GM19099 (cell line): Measurements from ENCODE around the gene SAPCD2.

ENCODE experiments used
- POLR2A ChIP-seq: IDR thresholded peaks from 3 replicates; pipeline ENCODE4 v1.6.1; 2011; ENCODE audit warnings: low read depth; ENCODE audit not compliant: insufficient read length; ENCODE audit errors: extremely low read depth

Gene SAPCD2

GRCh38 chr9:137095664-137096517, 25.5 kb upstream of the SAPCD2 start:
- peak; percentile 43 for TF ChIP-seq POLR2A

DNA sequence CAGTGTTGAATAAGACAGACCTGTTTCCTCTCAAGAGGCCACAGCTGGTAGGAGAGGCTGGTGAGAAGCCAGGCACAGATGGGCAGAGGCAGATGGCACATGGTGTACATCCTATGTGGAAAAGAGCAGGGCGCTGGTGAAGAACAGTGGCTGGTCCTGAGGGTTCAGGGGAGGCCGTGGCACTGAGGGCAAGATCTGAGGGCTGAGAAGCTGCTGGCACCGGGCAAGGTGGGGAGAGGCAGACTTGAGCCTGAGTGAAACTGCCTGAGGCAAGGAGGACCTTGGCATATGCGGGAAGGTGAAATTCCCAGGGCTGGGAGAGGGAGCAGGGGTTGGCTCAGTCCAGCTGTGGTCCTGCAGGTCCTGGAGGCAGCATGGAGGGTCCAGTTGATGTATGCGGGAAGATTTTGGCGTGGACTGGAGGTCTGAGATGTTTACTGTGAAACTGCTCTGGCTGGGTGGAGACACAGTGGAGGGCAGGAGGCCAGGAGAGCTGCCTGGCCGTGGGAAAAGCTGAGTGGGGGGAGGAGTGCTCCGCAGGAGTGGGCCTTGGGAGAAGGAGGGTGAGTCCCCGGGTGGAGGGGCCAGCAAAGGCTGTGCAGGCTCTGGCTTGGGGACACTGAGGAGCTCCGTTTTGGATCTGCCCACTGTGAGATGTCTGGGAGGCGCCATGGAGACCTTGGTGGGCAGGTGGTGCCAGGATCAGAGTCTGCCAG, 19.0 kb upstream of the SAPCD2 start:
- TF ChIP-seq POLR2A = no peak

DNA sequence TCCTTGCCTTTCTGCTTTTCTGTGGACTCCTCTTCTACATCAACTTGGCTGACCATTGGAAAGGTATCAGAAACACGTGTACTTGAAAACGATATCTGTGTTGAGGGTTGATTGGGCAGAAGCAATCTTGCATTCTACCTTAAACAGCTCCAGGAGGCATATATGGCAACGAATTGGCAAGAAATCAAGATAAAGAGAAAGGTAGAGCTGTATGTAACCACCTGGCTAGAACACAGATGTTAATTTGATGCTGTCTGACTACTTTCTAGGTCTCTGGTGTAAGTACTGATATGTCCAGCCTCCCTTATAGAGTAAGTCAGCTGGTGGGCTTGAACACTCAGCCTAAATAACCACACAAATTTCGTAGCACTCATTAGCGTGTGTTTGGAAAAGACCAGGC, 17.8 kb upstream of the SAPCD2 start:
- no peak for TF ChIP-seq POLR2A

GRCh38 chr9:137087409-137087925, 17.1 kb upstream of the SAPCD2 start:
- no peak for TF ChIP-seq POLR2A

DNA sequence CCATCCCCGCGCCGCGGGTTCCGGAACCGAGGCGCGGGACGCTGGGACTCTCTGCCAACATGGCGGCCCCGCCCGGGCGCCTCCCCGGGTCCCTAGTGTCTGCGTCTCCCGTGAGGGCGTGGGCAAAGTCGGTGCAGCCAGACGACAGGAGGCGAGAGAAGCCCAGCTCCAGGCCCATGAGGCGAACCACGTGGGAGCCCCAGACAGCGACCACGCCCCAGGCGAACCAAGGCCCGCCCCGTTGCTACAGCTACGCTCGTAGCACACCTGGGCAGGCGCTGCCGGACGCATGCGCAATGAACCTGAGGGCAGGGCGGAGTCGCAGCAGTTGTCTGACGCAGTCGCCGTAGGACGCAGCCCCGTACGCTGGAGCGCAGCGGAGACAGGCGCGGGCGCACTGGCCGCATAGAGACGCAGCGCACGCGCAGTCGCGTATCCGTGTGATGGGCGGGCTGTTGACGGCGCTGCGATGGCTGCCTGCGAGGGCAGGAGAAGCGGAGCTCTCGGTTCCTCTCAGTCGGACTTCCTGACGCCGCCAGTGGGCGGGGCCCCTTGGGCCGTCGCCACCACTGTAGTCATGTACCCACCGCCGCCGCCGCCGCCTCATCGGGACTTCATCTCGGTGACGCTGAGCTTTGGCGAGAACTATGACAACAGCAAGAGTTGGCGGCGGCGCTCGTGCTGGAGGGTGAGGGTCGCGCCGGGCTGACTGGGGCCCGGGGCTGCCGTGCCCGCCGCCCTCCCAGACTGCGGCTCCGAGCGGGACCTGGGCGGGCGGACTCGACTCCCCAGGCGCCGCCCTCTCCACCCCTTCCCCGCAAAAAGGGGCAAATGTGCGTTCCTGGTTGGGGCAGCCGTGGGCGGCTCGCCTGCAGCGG, 16.4 kb upstream of the SAPCD2 start, which contains the start of gene MAN1B1:
Gene MAN1B1 (plus strand): TSS at position 455 of the 878 bp plus-strand sequence. CDS start 15 bp downstream, at position 470.
- peak; percentile 69 for TF ChIP-seq POLR2A

DNA sequence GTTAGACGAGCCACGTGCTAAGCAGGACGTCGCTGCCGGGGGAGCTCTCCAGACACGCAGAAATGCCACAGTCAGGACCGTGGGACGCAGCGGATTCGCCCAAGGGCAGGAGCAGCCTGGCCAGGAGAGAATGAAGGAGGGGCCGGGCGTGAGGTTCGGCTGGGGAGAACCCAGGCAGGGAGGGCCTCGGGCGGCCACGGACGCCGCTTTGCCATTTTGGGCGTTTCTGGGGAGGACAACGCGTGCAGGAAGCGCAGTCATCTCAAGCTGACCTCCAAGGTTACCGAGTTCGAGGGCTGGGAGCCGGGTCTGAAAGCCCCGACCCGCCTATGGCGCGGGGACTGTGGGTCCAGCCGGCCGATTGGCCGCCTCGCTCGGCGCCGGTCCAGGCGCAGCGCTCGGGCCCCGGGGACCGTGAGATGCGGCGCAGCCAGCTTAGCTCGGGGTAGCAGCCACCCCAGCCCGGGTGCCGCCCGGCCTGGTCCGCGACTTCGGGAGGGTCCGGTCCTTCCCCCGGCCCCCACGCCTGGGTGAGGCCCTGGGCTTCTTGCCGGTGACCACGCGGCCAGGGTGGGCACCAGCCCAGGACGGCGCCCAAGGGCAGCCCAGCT, 15.7 kb upstream of the SAPCD2 start:
- no peak for TF ChIP-seq POLR2A

GRCh38 chr9:137084526-137084925, 14.2 kb upstream of the SAPCD2 start:
- TF ChIP-seq POLR2A = no peak

DNA sequence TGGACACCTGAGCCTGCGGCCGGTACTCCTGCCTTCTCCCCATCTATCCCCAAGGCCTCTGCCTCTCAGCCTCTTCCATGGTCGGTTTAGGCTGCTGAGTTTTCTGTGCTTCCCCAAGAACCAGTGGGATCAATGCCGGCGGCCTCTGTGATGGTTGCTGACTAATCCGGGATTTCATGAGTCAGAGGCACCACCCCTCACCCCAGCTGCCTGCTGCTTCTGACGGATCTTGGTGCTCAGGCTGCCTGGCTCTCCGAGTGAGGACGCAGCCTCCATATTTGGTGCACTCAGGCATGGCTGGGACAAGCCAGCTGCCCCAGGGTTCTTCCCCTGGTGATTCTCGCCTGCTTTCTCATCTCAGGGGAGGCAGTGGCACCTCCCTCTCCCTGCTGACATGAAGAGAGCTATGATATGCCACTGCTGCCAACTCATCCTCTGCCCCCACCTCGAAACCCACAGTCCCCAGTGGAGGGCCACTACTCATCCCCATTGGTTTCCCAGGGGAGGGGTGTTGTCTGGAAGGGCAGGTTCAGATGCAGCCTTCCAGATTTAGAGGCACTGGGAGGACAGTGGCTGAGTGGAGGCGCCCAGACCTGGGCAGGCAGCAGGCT, 13.1 kb upstream of the SAPCD2 start:
- no peak for TF ChIP-seq POLR2A

GRCh38 chr9:137082925-137083290, 12.6 kb upstream of the SAPCD2 start:
- TF ChIP-seq POLR2A = no peak

DNA sequence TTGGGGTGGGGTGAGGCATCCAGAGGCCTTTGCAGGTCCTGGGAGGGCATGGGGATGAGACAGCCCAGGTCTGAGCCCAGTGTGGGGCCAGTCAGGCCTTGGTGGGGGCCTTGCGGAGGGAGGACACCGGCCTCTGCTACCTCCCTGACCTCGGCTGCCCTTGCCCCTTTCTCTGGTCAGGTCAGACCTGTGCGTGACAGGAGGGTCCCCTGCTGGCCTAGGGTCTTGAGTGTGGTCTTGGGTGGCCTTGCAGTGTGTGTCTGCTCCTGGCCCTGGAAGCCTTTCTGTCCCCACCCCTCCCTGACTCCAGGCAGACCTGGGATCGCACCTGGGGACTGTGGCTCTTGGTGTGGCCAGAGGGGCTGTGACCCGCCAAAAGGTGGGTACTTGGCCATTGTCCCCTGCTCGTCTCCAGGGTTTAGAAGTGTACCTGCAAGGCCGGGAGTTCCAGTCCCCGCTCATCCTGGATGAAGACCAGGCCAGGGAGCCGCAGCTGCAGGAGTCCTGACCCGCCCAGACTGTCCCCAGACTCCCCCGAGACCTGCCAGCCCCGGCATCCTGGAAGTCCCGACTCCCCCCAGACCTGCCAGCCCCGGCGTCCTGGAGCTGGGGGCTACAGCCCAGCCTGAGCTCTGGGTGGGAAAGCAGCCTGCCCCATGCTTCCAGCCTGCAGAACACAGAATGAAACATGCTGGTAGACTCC, 12.0 kb upstream of the SAPCD2 start:
- TF ChIP-seq POLR2A = no peak

GRCh38 chr9:137080260-137081122, 10.1 kb upstream of the SAPCD2 start:
- no peak for TF ChIP-seq POLR2A

- TF ChIP-seq POLR2A = no peak
These were observed 9.0 kb upstream of the SAPCD2 start for GRCh38 chr9:137079401-137079787.
